GM12864 (cell line): ENCODE measurements around the gene PRR13.

Experiments
- DNase-seq: peaks from one replicate; pipeline ENCODE4 v3.0.0-alpha.2; 2011; ENCODE audit warnings: low read depth
- H3K4me3 ChIP-seq: 2 replicates; pipeline ENCODE4 v1.5.1; 2011; ENCODE audit warnings: mild to moderate bottlenecking, low read depth, low read length, control low read depth
- CTCF ChIP-seq: IDR thresholded peaks from 2 replicates; pipeline ENCODE4 v1.5.1; 2011; ENCODE audit warnings: low read depth, mild to moderate bottlenecking, moderate library complexity, low read length, control low read depth, inconsistent platforms; ENCODE audit errors: missing control alignments

The PRR13 gene

GRCh38 chr12:53461059-53461458, 19.5 kb downstream of the PRR13 start:
- no peak for DNase-seq
- no peak overlapping the region for H3K4me3 ChIP-seq
- TF ChIP-seq CTCF, result no peak

GRCh38 chr12:53461591-53461990, 20.1 kb downstream of the PRR13 start:
- no peak for DNase-seq
- no peak for TF ChIP-seq CTCF
- H3K4me3 ChIP-seq, result no peak overlapping the region

- no peak for DNase-seq
- H3K4me3 ChIP-seq, result no peak overlapping the region
- no peak for TF ChIP-seq CTCF
Measured at GRCh38 chr12:53462935-53463334, 21.4 kb downstream of the PRR13 start.

GRCh38 chr12:53463802-53464560, 22.4 kb downstream of the PRR13 start:
- TF ChIP-seq CTCF, result no peak
- no peak overlapping the region for H3K4me3 ChIP-seq
- no peak for DNase-seq

GRCh38 chr12:53464685-53465418, 23.3 kb downstream of the PRR13 start:
- no peak overlapping the region for H3K4me3 ChIP-seq
- no peak for DNase-seq
- no peak for TF ChIP-seq CTCF

GRCh38 chr12:53465679-53466078, 24.1 kb downstream of the PRR13 start:
- TF ChIP-seq CTCF, result no peak
- no peak overlapping the region for H3K4me3 ChIP-seq
- DNase-seq, result no peak
